Measurements from ENCODE around the gene MAP4K4.

The MAP4K4 gene

DNA sequence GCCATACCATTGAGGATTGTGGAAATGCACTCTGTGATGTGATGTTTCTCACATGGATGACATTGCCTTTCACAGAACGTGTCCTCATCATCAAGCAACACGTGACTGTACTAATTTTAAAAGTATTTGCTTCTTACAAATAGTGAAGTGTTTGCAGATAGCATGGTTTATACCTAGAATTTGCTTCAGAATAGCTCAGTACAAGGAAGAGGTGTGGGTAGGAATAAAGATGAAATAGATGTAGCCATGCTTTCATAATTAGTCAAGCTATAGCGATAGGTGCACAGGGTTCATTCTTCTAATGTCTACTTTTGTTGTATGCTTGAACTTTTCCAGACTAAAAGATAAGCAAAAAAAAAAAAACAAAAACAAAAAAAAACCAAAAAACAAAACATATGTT, 27.5 kb downstream of the MAP4K4 start:
- no peaks in the 10 kb centered on the region for H3K27me3 ChIP-seq (replicated peaks)
- H3K36me3 ChIP-seq (replicated peaks) = no peaks in the 10 kb centered on the region
- no peak for DNase-seq
- TF ChIP-seq, protein P1, sequence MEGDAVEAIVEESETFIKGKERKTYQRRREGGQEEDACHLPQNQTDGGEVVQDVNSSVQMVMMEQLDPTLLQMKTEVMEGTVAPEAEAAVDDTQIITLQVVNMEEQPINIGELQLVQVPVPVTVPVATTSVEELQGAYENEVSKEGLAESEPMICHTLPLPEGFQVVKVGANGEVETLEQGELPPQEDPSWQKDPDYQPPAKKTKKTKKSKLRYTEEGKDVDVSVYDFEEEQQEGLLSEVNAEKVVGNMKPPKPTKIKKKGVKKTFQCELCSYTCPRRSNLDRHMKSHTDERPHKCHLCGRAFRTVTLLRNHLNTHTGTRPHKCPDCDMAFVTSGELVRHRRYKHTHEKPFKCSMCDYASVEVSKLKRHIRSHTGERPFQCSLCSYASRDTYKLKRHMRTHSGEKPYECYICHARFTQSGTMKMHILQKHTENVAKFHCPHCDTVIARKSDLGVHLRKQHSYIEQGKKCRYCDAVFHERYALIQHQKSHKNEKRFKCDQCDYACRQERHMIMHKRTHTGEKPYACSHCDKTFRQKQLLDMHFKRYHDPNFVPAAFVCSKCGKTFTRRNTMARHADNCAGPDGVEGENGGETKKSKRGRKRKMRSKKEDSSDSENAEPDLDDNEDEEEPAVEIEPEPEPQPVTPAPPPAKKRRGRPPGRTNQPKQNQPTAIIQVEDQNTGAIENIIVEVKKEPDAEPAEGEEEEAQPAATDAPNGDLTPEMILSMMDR (IDR thresholded peaks at IDR 0.05; ENCODE audit: low read depth, low read length, missing control alignments) = no peak
- in situ Hi-C loops (cut with HindIII; ENCODE audit: low pct_ligation_motif_present, low sequenced_read_pairs) = no loop called here
- H3K4me3 ChIP-seq (ENCODE audit: low read depth, low read length) = no peak overlapping the region
- H3K27ac ChIP-seq = no peak overlapping the region

DNA sequence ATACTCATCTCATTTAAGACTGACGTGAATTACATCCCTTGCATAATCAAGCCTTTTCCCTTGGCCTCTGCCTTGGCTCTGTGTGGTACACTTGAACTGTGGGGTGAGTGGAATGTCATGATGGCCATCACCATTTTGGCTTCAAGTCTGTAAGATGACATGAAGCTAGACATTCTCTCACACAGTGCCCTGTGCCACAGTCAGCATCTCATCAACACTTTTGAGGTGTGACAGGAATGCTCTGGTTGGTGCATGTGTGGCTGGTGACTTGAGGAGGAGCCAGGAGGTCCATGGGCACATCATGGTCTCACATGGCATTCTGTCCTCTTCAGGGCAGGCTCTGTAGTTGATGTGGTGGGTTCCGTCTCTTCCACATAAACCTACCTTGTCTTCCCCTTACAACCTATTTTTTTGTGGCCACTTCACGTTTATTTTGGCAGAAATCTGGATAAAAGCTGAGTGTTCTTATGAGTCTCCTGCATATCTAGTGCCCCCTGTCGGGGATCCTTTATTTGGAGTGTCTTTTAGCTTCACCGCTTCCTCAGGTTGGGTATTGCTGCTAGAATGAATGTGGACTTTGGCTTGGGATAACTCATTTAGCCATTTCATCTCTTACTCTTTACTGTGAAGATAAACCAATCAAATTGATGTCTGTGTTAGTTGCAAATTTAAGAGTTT, 28.1 kb downstream of the MAP4K4 start:
- DNase-seq = no peak

DNA sequence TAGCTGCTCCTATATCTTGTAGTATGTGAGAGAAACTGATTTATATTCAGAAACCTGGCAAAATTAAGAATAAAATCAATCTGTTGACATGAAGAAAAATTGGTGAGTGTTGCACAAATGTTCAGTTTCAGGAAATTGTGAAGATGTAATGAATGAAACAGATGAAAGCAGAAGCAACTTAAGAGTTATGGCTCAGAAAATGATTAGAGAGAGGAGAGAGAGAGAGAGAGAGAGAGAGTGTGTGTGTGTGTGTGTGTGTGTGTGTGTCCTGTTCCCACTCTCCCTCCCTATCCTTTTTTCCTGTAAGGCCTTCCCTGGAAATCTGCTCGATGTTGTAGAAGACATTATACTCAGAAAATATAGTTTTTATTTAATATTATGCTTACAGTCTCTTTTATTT, 31.4 kb downstream of the MAP4K4 start:
- H3K4me3 ChIP-seq (ENCODE audit: low read depth, low read length) = no peak overlapping the region
- H3K27me3 ChIP-seq (replicated peaks) = no peaks in the 10 kb centered on the region
- in situ Hi-C loops (cut with HindIII; ENCODE audit: low pct_ligation_motif_present, low sequenced_read_pairs) = no loop called here
- TF ChIP-seq, protein P1 (IDR thresholded peaks at IDR 0.05; ENCODE audit: low read depth, low read length, missing control alignments) = no peak
- H3K36me3 ChIP-seq (replicated peaks) = no peaks in the 10 kb centered on the region
- no peak overlapping the region for H3K27ac ChIP-seq
- no peak for DNase-seq

More for the DNA sequence above, 28.1 kb downstream of the MAP4K4 start:
- H3K4me3 ChIP-seq (ENCODE audit: low read depth, low read length) = no peak overlapping the region
- TF ChIP-seq, protein P1 (IDR thresholded peaks at IDR 0.05; ENCODE audit: low read depth, low read length, missing control alignments) = peak; percentile 53
- H3K36me3 ChIP-seq (replicated peaks) = no peaks in the 10 kb centered on the region
- no peak overlapping the region for H3K27ac ChIP-seq
- in situ Hi-C loops (cut with HindIII; ENCODE audit: low pct_ligation_motif_present, low sequenced_read_pairs) = no loop called here
- H3K27me3 ChIP-seq (replicated peaks) = no peaks in the 10 kb centered on the region

DNA sequence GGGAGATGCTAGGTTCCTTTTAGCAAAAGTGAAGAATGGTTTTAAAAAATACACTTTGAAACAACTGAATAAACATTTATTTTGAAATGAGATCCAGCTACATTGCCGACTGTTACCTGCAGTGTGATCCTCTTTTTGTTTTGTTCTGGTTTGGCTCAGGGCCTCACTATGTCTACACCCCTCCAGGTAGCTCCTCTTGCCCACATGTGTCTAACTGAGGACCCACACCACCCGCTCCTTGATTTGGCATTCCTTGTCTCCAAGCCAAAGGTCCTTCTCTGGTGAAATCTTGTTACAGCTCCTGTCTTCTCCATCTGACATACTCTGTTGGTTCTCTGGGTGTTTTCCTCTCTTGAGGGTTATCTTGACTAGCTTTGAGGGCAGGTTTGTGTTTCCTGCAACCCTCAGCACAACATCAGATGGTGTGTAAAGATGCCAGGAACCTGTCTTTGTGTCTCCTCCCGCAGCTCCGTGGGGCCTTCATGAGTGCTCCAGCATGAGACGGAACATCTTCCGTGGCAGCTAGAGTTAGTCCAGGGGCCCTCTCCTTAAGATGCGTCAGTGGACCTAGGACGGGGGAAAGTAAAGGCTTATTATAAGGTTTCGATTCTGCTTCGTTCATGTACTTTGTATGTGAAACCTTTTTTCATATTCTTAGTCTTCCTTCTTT, 32.1 kb downstream of the MAP4K4 start:
- Histone ChIP-seq H3K27ac (no peak overlapping the region), H3K4me3 (ENCODE audit: low read depth, low read length) (no peak overlapping the region), H3K36me3 (replicated peaks) (no peaks in the 10 kb centered on the region), H3K27me3 (replicated peaks) (no peaks in the 10 kb centered on the region)
- in situ Hi-C loops (cut with HindIII; ENCODE audit: low pct_ligation_motif_present, low sequenced_read_pairs) = no loop called here
- DNase-seq = no peak
- TF ChIP-seq, protein P1 (IDR thresholded peaks at IDR 0.05; ENCODE audit: low read depth, low read length, missing control alignments) = no peak

DNA sequence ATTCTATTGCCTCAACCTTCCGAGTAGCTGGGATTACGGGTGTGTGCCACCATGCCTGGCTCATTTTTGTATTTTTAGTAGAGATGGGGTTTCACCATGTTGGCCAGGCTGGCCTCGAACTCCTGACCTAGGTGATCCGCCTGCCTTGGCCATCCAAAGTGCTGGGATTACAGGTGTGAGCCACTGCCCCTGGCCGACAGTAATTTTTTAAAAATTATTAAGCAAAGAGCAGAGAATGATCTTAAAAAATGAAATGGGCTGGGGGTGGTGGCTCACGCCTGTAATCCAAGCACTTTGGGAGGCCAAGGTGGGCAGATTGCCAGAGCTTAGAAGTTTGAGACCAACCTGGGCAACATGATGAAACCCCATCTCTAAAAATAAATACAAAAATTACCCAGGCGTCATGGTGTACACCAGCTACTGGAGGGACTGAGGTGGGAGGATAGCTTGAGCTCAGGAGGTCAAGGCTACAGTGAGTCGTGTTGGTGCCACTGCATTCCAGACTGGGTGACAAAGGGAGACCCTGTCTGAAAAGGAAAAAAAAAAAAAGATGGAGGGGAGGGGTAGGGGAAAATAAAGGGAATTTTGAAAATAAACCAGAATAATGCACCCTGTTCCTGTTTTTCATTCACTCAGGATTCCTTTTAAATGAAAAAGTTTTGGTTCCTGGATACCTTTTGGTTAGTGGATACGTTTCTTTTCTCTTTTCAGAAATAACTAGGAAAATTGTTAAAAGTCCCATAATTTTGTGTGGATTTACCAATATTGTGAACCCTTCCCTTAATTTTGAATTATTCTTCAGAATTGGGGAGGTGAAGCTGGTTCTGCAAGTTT, 33.9 kb downstream of the MAP4K4 start:
- Histone ChIP-seq H3K27me3 (replicated peaks) (no peaks in the 10 kb centered on the region), H3K27ac (no peak overlapping the region), H3K36me3 (replicated peaks) (no peaks in the 10 kb centered on the region), H3K4me3 (ENCODE audit: low read depth, low read length) (no peak overlapping the region)
- in situ Hi-C loops (cut with HindIII; ENCODE audit: low pct_ligation_motif_present, low sequenced_read_pairs) = no loop called here
- TF ChIP-seq, protein P1 (IDR thresholded peaks at IDR 0.05; ENCODE audit: low read depth, low read length, missing control alignments) = no peak
- DNase-seq = no peak

Data from brain microvascular endothelial cell (primary cell).